ENCODE measurements around the gene EPS8.

- TF ChIP-seq CTCF (IDR thresholded peaks at IDR 0.05) (no peak), MAX (IDR thresholded peaks at IDR 0.05; ENCODE audit: low read depth) (no peak), SIN3A (IDR thresholded peaks at IDR 0.05; ENCODE audit: borderline replicate concordance, low read depth, low read length) (no peak), RXRA (IDR thresholded peaks at IDR 0.05; ENCODE audit: borderline replicate concordance, low read depth) (no peak), REST (IDR thresholded peaks at IDR 0.05; ENCODE audit: low read depth, low read length) (no peak), EZH2phosphoT487 (IDR thresholded peaks at IDR 0.05; ENCODE audit: borderline replicate concordance, low read depth) (no peak), SMC3 (IDR thresholded peaks at IDR 0.05; ENCODE audit: low read depth, low read length) (no peak), NFIC (IDR thresholded peaks at IDR 0.05; ENCODE audit: borderline replicate concordance) (no peak), RAD21 (IDR thresholded peaks at IDR 0.05; ENCODE audit: low read length) (no peak), EP300 (IDR thresholded peaks at IDR 0.05; ENCODE audit: borderline replicate concordance in 1 of 2, low read depth in 1 of 2, low read length in 1 of 2) (no peak), RCOR1 (IDR thresholded peaks at IDR 0.05; ENCODE audit: low read length) (no peak), NRF1 (IDR thresholded peaks at IDR 0.05; ENCODE audit: low read depth, low read length) (no peak)
These were observed 193.0 kb downstream of the EPS8 start for GRCh38 chr12:15596174-15596573.

Measured in SK-N-SH (cell line).